ENCODE data around the gene GRK5.

GRK5 gene

GRCh38 chr10:119396008-119396708 is 188.8 kb downstream of the GRK5 start:
- no peak for DNase-seq (ENCODE audit: low read depth)
- no peak for TF ChIP-seq POLR2A (IDR thresholded peaks at IDR 0.05; ENCODE audit: extremely low read depth, insufficient read length)
- no peak for TF ChIP-seq MAX (IDR thresholded peaks at IDR 0.05; ENCODE audit: low read depth, low read length)
- TF ChIP-seq MYC (IDR thresholded peaks at IDR 0.05; ENCODE audit: low read depth, low read length) = no peak
- no peak for TF ChIP-seq CTCF (IDR thresholded peaks at IDR 0.05; ENCODE audit: low read depth, low read length)
- no peak overlapping the region for H3K4me3 ChIP-seq (ENCODE audit: low read depth, low read length)

- no peak for DNase-seq (ENCODE audit: low read depth)
- TF ChIP-seq POLR2A (IDR thresholded peaks at IDR 0.05; ENCODE audit: extremely low read depth, insufficient read length) (no peak), CTCF (IDR thresholded peaks at IDR 0.05; ENCODE audit: low read depth, low read length) (no peak), MAX (IDR thresholded peaks at IDR 0.05; ENCODE audit: low read depth, low read length) (no peak), MYC (IDR thresholded peaks at IDR 0.05; ENCODE audit: low read depth, low read length) (no peak)
- no peak overlapping the region for H3K4me3 ChIP-seq (ENCODE audit: low read depth, low read length)
Measured at GRCh38 chr10:119396709-119397071, 189.3 kb downstream of the GRK5 start.

GRCh38 chr10:119397416-119397815 is 190.0 kb downstream of the GRK5 start:
- H3K4me3 ChIP-seq (ENCODE audit: low read depth, low read length) = no peak overlapping the region
- no peak for TF ChIP-seq MAX (IDR thresholded peaks at IDR 0.05; ENCODE audit: low read depth, low read length)
- TF ChIP-seq CTCF (IDR thresholded peaks at IDR 0.05; ENCODE audit: low read depth, low read length) = no peak
- TF ChIP-seq POLR2A (IDR thresholded peaks at IDR 0.05; ENCODE audit: extremely low read depth, insufficient read length) = no peak
- TF ChIP-seq MYC (IDR thresholded peaks at IDR 0.05; ENCODE audit: low read depth, low read length) = no peak
- no peak for DNase-seq (ENCODE audit: low read depth)

GRCh38 chr10:119398996-119399395 is 191.6 kb downstream of the GRK5 start:
- no peak for TF ChIP-seq MAX (IDR thresholded peaks at IDR 0.05; ENCODE audit: low read depth, low read length)
- no peak for TF ChIP-seq CTCF (IDR thresholded peaks at IDR 0.05; ENCODE audit: low read depth, low read length)
- no peak for TF ChIP-seq POLR2A (IDR thresholded peaks at IDR 0.05; ENCODE audit: extremely low read depth, insufficient read length)
- no peak for TF ChIP-seq MYC (IDR thresholded peaks at IDR 0.05; ENCODE audit: low read depth, low read length)
- no peak overlapping the region for H3K4me3 ChIP-seq (ENCODE audit: low read depth, low read length)
- DNase-seq (ENCODE audit: low read depth) = no peak

- no peak overlapping the region for H3K4me3 ChIP-seq (ENCODE audit: low read depth, low read length)
- TF ChIP-seq MAX (IDR thresholded peaks at IDR 0.05; ENCODE audit: low read depth, low read length) (no peak), MYC (IDR thresholded peaks at IDR 0.05; ENCODE audit: low read depth, low read length) (no peak), POLR2A (IDR thresholded peaks at IDR 0.05; ENCODE audit: extremely low read depth, insufficient read length) (no peak), CTCF (IDR thresholded peaks at IDR 0.05; ENCODE audit: low read depth, low read length) (no peak)
- no peak for DNase-seq (ENCODE audit: low read depth)
Measured at GRCh38 chr10:119399466-119399865, 192.1 kb downstream of the GRK5 start.
